HepG2 (cell line): ENCODE results near the gene METTL21C.

Experiments
- BRCA1 ChIP-seq: sonication (generic); formaldehyde crosslinking; IDR thresholded peaks from 2 replicates; pipeline ENCODE4 v1.4.0; 2020; ENCODE audit warnings: missing genetic modification reagents
- CCDC6 ChIP-seq: sonication (generic); formaldehyde crosslinking; IDR thresholded peaks from 2 replicates; pipeline ENCODE4 v1.8.1; 2022; ENCODE audit warnings: mild to moderate bottlenecking, missing genetic modification reagents, moderate library complexity
- EZH2 ChIP-seq: conservative IDR thresholded peaks from 2 replicates; pipeline ENCODE4 v1.6.1; 2012; ENCODE audit warnings: mild to moderate bottlenecking, low read depth, low read length, moderate library complexity
- KLF16 ChIP-seq, 2 experiments: sonication (generic) in 1 of 2; formaldehyde crosslinking in 1 of 2; IDR thresholded peaks; 2 replicates each; pipeline versions ENCODE4 v1.6.1 to v1.8.0; 2016 to 2023; ENCODE audit warnings: missing genetic modification reagents in 2 of 2, missing compliant biosample characterization in 1 of 2
- NKX3-1 ChIP-seq: sonication (generic); formaldehyde crosslinking; IDR thresholded peaks from 2 replicates; pipeline ENCODE4 v1.5.0; 2020; ENCODE audit warnings: missing genetic modification reagents
- POLR2A ChIP-seq, 2 experiments: IDR thresholded peaks; 2 replicates each; pipeline ENCODE4 v1.6.1; 2011; ENCODE audit warnings: low read depth in 2 of 2, low read length in 2 of 2, mild to moderate bottlenecking in 1 of 2, moderate library complexity in 1 of 2; ENCODE audit not compliant: insufficient read depth in 1 of 2
- SYNCRIP ChIP-seq: fragments of 200-400 bp; formaldehyde crosslinking; IDR thresholded peaks from 2 replicates; pipeline ENCODE4 v1.6.1; 2018; ENCODE audit warnings: mild to moderate bottlenecking, low read depth, low read length; ENCODE audit not compliant: insufficient read depth
- ZBTB8A ChIP-seq: sonication (generic); formaldehyde crosslinking; IDR thresholded peaks from 2 replicates; pipeline ENCODE4 v1.4.0; 2020; ENCODE audit warnings: mild to moderate bottlenecking, low read depth, missing genetic modification reagents, borderline replicate concordance
- ZNF878 ChIP-seq: sonication (generic); formaldehyde crosslinking; IDR thresholded peaks from 2 replicates; pipeline ENCODE4 v1.8.1; 2023; ENCODE audit warnings: mild to moderate bottlenecking, missing genetic modification reagents, moderate library complexity
- TF ChIP-seq, protein P1 (sequence below): sonication (generic); formaldehyde crosslinking; conservative IDR thresholded peaks from 2 replicates; pipeline ENCODE4 v1.4.0; 2020; ENCODE audit warnings: missing genetic modification reagents
- TF ChIP-seq, protein P2 (sequence below): sonication (generic); formaldehyde crosslinking; IDR thresholded peaks from 2 replicates; pipeline ENCODE4 v1.5.0; 2020; ENCODE audit warnings: mild to moderate bottlenecking, missing genetic modification reagents, moderate library complexity
- TF ChIP-seq, protein P3 (sequence below): sonication (generic); formaldehyde crosslinking; IDR thresholded peaks from 2 replicates; pipeline ENCODE4 v1.5.0; 2020; ENCODE audit warnings: mild to moderate bottlenecking, missing genetic modification reagents

DNA sequence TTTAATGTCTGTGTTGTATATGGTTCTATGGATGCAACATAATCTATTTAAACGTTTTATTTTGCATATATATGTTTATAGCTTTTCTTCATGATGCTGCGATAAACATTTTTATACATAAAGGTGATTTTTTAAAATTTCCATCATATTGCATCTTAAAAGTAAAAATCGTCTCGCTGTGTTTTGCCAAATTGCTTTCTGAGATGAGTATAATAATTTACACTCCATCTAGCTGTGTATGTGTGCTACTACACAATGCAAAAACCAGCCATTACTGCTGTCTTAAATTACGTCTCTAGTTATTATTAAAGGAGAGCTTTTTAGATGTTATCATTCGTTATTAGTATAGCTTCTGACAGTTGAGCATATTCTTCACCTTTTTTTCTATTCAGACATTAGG, 37.2 kb downstream of the METTL21C start:
- no peak for TF ChIP-seq ZBTB8A
- TF ChIP-seq KLF16 (CRISPR knock-in tag; IDR thresholded peaks at IDR 0.05) = no peak
- TF ChIP-seq BRCA1 (CRISPR knock-in tag) = no peak
- no peak for TF ChIP-seq SYNCRIP
- no peak for TF ChIP-seq POLR2A (IDR thresholded peaks at IDR 0.05; ENCODE audit: insufficient read depth in 1 of 2, low read depth in 2 of 2, low read length in 2 of 2)
- no peak for TF ChIP-seq NKX3-1
- TF ChIP-seq, protein P1, sequence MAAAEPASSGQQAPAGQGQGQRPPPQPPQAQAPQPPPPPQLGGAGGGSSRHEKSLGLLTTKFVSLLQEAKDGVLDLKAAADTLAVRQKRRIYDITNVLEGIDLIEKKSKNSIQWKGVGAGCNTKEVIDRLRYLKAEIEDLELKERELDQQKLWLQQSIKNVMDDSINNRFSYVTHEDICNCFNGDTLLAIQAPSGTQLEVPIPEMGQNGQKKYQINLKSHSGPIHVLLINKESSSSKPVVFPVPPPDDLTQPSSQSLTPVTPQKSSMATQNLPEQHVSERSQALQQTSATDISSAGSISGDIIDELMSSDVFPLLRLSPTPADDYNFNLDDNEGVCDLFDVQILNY (CRISPR knock-in tag) = no peak
- TF ChIP-seq, protein P2, sequence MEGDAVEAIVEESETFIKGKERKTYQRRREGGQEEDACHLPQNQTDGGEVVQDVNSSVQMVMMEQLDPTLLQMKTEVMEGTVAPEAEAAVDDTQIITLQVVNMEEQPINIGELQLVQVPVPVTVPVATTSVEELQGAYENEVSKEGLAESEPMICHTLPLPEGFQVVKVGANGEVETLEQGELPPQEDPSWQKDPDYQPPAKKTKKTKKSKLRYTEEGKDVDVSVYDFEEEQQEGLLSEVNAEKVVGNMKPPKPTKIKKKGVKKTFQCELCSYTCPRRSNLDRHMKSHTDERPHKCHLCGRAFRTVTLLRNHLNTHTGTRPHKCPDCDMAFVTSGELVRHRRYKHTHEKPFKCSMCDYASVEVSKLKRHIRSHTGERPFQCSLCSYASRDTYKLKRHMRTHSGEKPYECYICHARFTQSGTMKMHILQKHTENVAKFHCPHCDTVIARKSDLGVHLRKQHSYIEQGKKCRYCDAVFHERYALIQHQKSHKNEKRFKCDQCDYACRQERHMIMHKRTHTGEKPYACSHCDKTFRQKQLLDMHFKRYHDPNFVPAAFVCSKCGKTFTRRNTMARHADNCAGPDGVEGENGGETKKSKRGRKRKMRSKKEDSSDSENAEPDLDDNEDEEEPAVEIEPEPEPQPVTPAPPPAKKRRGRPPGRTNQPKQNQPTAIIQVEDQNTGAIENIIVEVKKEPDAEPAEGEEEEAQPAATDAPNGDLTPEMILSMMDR (CRISPR knock-in tag) = no peak
- no peak for TF ChIP-seq EZH2
- TF ChIP-seq, protein P3, sequence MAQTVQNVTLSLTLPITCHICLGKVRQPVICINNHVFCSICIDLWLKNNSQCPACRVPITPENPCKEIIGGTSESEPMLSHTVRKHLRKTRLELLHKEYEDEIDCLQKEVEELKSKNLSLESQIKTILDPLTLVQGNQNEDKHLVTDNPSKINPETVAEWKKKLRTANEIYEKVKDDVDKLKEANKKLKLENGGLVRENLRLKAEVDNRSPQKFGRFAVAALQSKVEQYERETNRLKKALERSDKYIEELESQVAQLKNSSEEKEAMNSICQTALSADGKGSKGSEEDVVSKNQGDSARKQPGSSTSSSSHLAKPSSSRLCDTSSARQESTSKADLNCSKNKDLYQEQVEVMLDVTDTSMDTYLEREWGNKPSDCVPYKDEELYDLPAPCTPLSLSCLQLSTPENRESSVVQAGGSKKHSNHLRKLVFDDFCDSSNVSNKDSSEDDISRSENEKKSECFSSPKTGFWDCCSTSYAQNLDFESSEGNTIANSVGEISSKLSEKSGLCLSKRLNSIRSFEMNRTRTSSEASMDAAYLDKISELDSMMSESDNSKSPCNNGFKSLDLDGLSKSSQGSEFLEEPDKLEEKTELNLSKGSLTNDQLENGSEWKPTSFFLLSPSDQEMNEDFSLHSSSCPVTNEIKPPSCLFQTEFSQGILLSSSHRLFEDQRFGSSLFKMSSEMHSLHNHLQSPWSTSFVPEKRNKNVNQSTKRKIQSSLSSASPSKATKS (CRISPR knock-in tag) = no peak
- TF ChIP-seq ZNF878 (CRISPR knock-in tag) = no peak
- TF ChIP-seq CCDC6 (CRISPR knock-in tag) = no peak
